GM12891 (cell line): ENCODE data around the gene HDAC4.

ENCODE experiments used
- PAX5 ChIP-seq: IDR thresholded peaks from 2 replicates; pipeline ENCODE4 v1.6.1; 2011; ENCODE audit warnings: low read length, moderate library complexity, mild to moderate bottlenecking; ENCODE audit not compliant: insufficient read depth, severe bottlenecking
- POLR2A ChIP-seq: IDR thresholded peaks from 2 replicates; pipeline ENCODE4 v1.6.1; 2011; ENCODE audit warnings: low read depth, low read length, control low read depth
- POLR2AphosphoS5 ChIP-seq: IDR thresholded peaks from 2 replicates; pipeline ENCODE4 v1.6.1; 2011; ENCODE audit warnings: low read depth, low read length, control low read depth
- POU2F2 ChIP-seq: IDR thresholded peaks from 2 replicates; pipeline ENCODE4 v1.6.1; 2011; ENCODE audit warnings: low read depth, mild to moderate bottlenecking, control low read depth, low read length, moderate library complexity

GRCh38 chr2:239060676-239061075, 340.1 kb downstream of the HDAC4 start:
- TF ChIP-seq PAX5 = no peak
- no peak for TF ChIP-seq POLR2A
- TF ChIP-seq POLR2AphosphoS5 = no peak
- TF ChIP-seq POU2F2 = no peak
